DOHH2 (cell line): ENCODE measurements around the gene TEPSIN.

Experiments used
- CTCF ChIP-seq: fragments of 200-600 bp; sonication (generic); IDR thresholded peaks from one replicate; pipeline ENCODE4 v1.5.1; 2014; ENCODE audit warnings: antibody characterized with exemption, mild to moderate bottlenecking, low read depth, low read length; ENCODE audit not compliant: poor library complexity, severe bottlenecking
- EZH2phosphoT487 ChIP-seq: fragments of 200-600 bp; sonication (generic); IDR thresholded peaks from 2 replicates; pipeline ENCODE4 v1.6.1; 2017; ENCODE audit warnings: borderline replicate concordance, mild to moderate bottlenecking, antibody characterized with exemption, low read length, moderate library complexity, mixed read lengths

- TF ChIP-seq CTCF (no peak), EZH2phosphoT487 (no peak)
Observed at GRCh38 chr17:81235822-81236740, 2.8 kb downstream of the TEPSIN start.
